Body of pancreas (tissue), 4 donors: ENCODE data around the gene GALNT2. TPM values are rescaled to one million over a fixed set of nuclear protein-coding genes. Genes with fewer than 3 reads are reported as not detected.

ENCODE experiments used
- ATAC-seq: fragments of 150-250 bp; one replicate; pipeline ENCODE4 v1.9.1; 2016
- DNase-seq, 4 donors: peaks; one replicate each; pipeline ENCODE4 v3.0.0-alpha.2; 2019
- H3K27ac ChIP-seq, 4 donors: fragments of 200-600 bp; sonication (generic); 1 replicate in 3 of 4; 2 replicates in 1 of 4; pipeline versions ENCODE4 v1.5.1 to v1.6.1; 2016 to 2019; ENCODE audit warnings: mild to moderate bottlenecking in 1 of 4, mixed read lengths in 1 of 4, moderate library complexity in 1 of 4
- H3K27me3 ChIP-seq, 2 donors: fragments of 200-600 bp; sonication (generic); one replicate each; pipeline ENCODE4 v1.6.0; 2016; ENCODE audit warnings: mild to moderate bottlenecking in 1 of 2
- H3K36me3 ChIP-seq, 2 donors: fragments of 200-600 bp; sonication (generic); replicated peaks in 1 of 2; 2 replicates each; pipeline ENCODE4 v1.5.1; 2016; ENCODE audit warnings: low read depth in 2 of 2; ENCODE audit not compliant: insufficient read depth in 1 of 2
- H3K4me1 ChIP-seq: fragments of 200-600 bp; sonication (generic); one replicate; pipeline ENCODE4 v1.6.0; 2016
- H3K4me3 ChIP-seq, 2 donors: fragments of 200-600 bp; sonication (generic); 1 replicate in 1 of 2; 2 replicates in 1 of 2; pipeline ENCODE4 v1.5.1; 2016 to 2019
- H3K9me3 ChIP-seq, 3 donors: fragments of 200-600 bp; sonication (generic); 1 replicate in 2 of 3; 2 replicates in 1 of 3; pipeline ENCODE4 v1.5.1; 2016
- POLR2A ChIP-seq, 3 donors: fragments of 450-650 bp; IDR thresholded peaks; one replicate each; pipeline ENCODE4 v1.6.1; 2016; ENCODE audit warnings: antibody characterized with exemption in 3 of 3, mild to moderate bottlenecking in 2 of 3
- WGBS, 2 donors: methylation state at CpG; one replicate each; pipeline ENCODE4 v1.1.5; 2017; 5-methylcytosine and 5-hydroxymethylcytosine counted together
- intact Hi-C: fragments of 100-400 bp; cut with DNase I; formaldehyde crosslinking; loops from one replicate; pipeline ENCODE4 v1.15.1; 2023
- total RNA-seq, 2 donors: library from RNA; depleted of rRNA; stranded (reverse); fragments of >200 nt; gene quantifications; one replicate each; pipeline ENCODE4 v1.1.0, GENCODE V29; 2016
- TF ChIP-seq, protein P1 (sequence below), 7 experiments: fragments of 450-650 bp in 4 of 7; fragments of 200-600 bp in 3 of 7; sonication (generic) in 3 of 7; IDR thresholded peaks; one replicate each; pipeline ENCODE4 v1.5.1; 2016 to 2019; ENCODE audit warnings: antibody characterized with exemption in 7 of 7

The GALNT2 gene
- total RNA-seq, 2 donors from 2014 or later = 45.9 to 68.6 TPM

DNA sequence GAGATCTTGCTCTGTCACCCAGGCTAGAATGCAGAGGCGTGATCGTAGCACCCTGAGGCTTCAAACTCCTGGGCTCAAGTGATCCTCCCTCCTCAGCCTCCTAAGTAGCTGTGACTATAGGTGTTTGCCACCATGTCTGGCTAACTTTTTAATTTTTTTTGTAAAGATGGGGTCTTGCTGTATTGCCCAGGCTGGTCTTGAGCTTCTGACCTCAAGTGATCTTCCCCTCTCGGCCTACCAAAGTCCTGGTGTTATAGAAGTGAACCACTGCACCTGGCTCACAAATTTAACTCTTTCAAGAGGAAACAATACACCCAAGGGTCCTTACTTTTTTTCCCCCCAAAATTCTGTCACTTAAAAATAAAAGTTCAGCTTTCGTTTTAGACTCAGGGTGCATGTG lies 62.3 kb downstream of the GALNT2 start:
- Histone ChIP-seq H3K4me3 (no peak overlapping the region), H3K36me3 (no peaks in the 10 kb centered on the region), H3K4me1 (peaks cover 73% of the 10 kb centered on the region), H3K9me3 (no peaks in the 10 kb centered on the region), H3K27me3 (no peaks in the 10 kb centered on the region), H3K27ac (no peak overlapping the region)
- DNase-seq (no peak), ATAC-seq (no peak)
- 87 to 91% methylated on average over 4 of the region's 4 CpGs for WGBS, 2 donors
- intact Hi-C loops = no loop called here
- TF ChIP-seq, protein P1, sequence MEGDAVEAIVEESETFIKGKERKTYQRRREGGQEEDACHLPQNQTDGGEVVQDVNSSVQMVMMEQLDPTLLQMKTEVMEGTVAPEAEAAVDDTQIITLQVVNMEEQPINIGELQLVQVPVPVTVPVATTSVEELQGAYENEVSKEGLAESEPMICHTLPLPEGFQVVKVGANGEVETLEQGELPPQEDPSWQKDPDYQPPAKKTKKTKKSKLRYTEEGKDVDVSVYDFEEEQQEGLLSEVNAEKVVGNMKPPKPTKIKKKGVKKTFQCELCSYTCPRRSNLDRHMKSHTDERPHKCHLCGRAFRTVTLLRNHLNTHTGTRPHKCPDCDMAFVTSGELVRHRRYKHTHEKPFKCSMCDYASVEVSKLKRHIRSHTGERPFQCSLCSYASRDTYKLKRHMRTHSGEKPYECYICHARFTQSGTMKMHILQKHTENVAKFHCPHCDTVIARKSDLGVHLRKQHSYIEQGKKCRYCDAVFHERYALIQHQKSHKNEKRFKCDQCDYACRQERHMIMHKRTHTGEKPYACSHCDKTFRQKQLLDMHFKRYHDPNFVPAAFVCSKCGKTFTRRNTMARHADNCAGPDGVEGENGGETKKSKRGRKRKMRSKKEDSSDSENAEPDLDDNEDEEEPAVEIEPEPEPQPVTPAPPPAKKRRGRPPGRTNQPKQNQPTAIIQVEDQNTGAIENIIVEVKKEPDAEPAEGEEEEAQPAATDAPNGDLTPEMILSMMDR (IDR thresholded peaks at IDR 0.05) = no peak
- no peak for TF ChIP-seq POLR2A (IDR thresholded peaks at IDR 0.05)

DNA sequence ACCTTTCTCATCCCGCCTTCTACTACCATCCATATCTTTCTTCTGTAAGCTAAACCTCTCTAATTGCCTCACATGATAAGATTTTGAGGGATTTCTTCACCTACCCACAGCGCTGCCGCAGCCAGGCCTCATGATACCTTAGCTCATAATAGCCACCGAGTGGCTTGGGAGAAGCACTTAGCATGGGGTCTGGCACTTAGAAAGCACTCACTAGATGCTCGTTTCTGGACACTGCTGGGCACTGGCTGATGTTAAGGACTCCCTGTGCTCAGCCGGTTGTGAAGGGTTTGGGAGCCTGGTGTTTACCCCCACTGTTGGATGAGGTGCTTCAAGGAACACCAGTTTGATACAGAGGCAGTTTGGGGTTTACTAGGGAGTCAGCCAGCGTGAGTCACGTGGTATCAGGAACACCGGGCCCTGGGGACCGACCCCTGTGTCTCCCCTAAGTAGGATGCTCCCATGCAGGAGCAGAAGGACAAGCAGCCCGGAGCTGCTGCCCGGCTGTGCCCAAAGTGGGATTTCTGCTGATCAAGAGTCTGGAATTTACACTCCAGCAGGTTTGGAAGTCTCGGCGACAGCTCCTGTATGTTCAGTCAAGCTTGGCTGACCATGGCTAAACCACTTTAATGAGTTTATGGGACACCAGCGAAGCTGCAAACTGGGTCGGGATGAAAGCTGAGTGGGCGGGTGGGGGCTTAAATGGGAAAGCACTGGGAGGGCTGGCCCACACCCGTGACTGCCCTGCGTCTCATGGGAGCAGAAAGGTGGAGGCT lies 63.3 kb downstream of the GALNT2 start:
- H3K9me3 ChIP-seq = no peaks in the 10 kb centered on the region
- H3K4me3 ChIP-seq = no peak overlapping the region
- H3K27me3 ChIP-seq = no peaks in the 10 kb centered on the region
- DNase-seq (no peak), ATAC-seq (no peak)
- TF ChIP-seq, protein P1 (IDR thresholded peaks at IDR 0.05) = no peak
- no peaks in the 10 kb centered on the region for H3K36me3 ChIP-seq
- WGBS, 2 donors = 70 to 71% methylated on average over 19 of the region's 19 CpGs
- H3K27ac ChIP-seq = no peak overlapping the region
- intact Hi-C loops = no loop called here
- peaks cover 65% of the 10 kb centered on the region for H3K4me1 ChIP-seq

DNA sequence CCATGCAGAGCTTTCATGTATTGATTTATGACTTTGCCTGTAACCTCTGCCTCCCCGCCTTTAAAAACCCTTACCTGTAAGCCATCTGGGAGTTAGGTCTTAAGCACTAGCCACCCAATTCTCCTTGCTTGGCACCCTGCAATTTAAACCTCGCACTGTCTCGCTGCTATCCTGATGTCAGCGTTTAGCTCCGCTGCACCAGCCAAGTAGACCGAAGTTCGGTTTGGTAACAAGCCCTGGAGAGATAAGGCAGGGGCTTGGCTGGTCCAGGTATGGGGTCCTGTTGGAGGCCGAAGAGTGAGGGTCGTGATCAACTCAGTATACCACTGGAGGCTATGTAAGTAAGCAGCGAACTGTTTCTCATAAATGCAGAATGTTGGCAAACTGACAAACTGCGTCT lies 64.4 kb downstream of the GALNT2 start:
- DNase-seq = no peak
- no peak overlapping the region for H3K27ac ChIP-seq
- no peak for ATAC-seq
- no peaks in the 10 kb centered on the region for H3K36me3 ChIP-seq
- no peaks in the 10 kb centered on the region for H3K9me3 ChIP-seq
- 57 to 63% methylated on average over 11 of the region's 11 CpGs for WGBS, 2 donors
- no peaks in the 10 kb centered on the region for H3K27me3 ChIP-seq
- H3K4me1 ChIP-seq = peaks cover 62% of the 10 kb centered on the region
- TF ChIP-seq, protein P1 (IDR thresholded peaks at IDR 0.05) = no peak
- TF ChIP-seq POLR2A (IDR thresholded peaks at IDR 0.05) = no peak
- intact Hi-C loops = no loop called here
- H3K4me3 ChIP-seq = no peak overlapping the region

DNA sequence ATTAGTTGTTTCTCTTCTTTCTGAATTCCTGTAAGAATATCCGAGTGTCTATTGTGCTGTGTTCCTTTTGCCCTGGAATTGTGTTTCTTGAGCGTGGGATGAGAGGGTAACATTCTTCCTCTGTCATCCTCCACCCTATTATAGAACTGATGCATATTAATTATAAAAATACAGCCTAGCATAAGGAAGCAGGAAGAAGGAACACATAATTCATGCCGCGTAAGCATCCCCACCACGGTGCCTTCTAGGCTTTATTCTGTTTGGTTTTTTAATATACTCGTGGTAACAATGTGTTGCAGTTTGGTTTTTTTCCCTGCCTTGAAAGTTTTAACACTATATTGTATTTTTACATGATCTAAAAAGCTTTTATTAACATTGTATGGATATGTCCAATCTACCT lies 65.7 kb downstream of the GALNT2 start:
- no peak for DNase-seq
- WGBS, 2 donors = 53 to 56% methylated on average over 6 of the region's 6 CpGs
- Histone ChIP-seq H3K36me3 (no peaks in the 10 kb centered on the region), H3K9me3 (no peaks in the 10 kb centered on the region), H3K4me3 (no peak overlapping the region), H3K27me3 (no peaks in the 10 kb centered on the region), H3K4me1 (peaks cover 66% of the 10 kb centered on the region), H3K27ac (peak overlapping the region in 1 of 4 donors; percentile 32)
- intact Hi-C loops = no loop called here
- no peak for TF ChIP-seq POLR2A (IDR thresholded peaks at IDR 0.05)
- TF ChIP-seq, protein P1 (IDR thresholded peaks at IDR 0.05) = no peak
- ATAC-seq = no peak

DNA sequence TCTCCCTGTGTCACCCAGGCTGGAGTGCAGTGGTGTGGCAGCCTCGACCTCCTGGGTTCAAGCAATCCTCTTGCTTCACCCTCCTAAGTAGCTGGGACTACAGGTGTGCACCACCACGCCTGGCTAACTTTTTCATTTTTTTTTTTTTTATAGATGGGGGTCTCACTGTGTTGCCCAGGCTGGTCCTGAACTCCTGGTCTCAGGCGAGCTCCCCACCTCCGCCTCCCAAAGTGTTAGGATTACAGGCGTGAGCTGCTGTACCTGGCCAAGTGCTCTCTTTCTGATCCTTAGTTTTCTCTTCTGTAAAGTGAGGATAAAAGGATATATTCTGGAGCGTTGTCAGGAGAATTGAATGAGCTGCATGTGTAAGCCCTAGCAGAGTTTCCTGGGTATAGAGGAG lies 68.7 kb downstream of the GALNT2 start:
- TF ChIP-seq, protein P1 (IDR thresholded peaks at IDR 0.05) = no peak
- no peak for TF ChIP-seq POLR2A (IDR thresholded peaks at IDR 0.05)
- Histone ChIP-seq H3K27ac (no peak overlapping the region), H3K4me1 (peaks cover 80% of the 10 kb centered on the region), H3K4me3 (no peak overlapping the region), H3K27me3 (no peaks in the 10 kb centered on the region), H3K9me3 (no peaks in the 10 kb centered on the region), H3K36me3 (no peaks in the 10 kb centered on the region)
- intact Hi-C loops = no loop called here
- WGBS, 2 donors = 94 to 95% methylated on average over 6 of the region's 6 CpGs
- no peak for DNase-seq
- no peak for ATAC-seq
